ENCODE measurements around the gene SLC17A9.
A peak's percentile ranks its signal among the peaks of the same experiment; 100 is the strongest.

The SLC17A9 gene

DNA sequence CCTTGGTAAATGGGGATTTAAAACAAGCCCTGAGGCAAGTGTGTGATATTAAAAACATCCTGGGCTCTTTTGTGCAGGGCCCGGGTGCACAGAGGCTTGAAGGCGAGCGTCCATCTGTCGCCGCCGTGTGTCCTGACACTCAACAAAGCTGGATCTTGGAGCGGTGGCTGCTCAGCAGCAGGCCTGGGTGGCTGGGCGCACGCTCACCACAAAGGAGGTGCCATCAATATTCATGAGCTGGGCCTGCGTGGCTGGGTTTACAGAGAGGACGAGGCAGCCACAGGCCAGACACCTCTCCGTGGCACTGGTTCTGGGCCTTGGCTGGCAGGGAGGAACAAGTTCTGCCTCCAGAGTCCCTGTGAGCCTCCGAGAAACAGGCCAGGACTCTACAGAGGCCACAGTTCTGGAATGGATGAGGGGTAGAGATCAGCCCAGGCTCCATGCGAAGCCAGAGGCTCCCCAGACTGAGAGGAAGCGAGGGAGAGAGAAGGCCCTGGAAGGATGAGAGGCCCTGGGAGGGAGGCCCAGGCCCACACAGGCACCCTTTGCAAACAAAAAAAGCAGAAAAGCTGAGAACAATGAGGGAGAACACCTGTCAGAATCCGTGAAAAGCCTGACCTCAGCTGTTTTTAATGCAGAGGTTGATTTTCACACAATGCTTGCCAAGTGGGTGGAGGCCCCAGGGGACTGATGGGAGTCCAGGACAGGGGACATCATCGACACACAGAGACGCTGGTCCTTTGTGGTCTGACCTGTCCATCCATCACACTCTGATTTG, 32.3 kb downstream of the SLC17A9 start:
- peak; percentile 77 for DNase-seq (ENCODE audit: low spot score)

DNA sequence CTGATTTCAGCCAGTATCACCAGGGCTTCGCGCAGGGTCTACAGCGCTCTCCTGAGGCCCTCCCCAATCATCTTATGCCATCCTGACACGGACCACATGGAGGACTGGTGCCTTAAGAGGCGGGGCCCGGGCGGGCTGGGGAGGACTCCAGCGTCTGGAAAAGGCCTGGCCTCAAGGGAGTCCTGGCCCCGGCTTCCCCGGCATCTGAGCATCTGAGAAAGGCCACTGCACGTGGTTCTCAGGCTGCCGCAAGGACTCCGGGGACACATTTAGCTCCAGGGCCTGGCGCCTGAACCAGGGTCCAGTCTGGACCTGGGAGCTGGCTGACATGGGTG, 32.9 kb downstream of the SLC17A9 start:
- no peak for DNase-seq (ENCODE audit: low spot score)

DNA sequence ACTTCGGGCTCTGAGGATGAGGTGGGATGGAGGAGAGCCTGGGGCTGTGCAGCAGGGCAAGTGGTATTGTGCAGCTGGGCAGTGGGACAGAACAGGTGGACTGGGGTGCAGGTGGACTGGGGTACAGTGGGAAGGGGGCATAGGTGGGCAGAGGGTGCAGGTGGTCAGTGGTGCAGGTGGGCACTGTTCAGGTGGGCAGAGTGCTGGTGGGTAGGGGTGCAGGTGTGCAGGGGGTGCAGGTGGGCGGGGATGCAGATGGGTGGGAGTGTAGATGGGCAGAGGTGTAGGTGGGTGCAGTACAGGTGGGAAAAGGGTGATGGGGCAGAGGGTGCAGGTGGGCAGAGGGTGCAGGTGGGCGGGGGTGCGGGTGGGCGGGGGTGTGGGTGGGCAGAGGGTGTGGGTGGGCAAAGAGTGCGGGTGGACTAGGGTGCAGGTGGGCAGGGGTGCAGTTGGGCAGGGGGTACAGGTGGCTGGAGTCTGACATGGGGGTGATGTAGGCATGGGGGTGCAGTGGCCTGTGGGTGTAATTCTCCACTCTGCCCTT, 33.8 kb downstream of the SLC17A9 start:
- no peak for DNase-seq (ENCODE audit: low spot score)

DNA sequence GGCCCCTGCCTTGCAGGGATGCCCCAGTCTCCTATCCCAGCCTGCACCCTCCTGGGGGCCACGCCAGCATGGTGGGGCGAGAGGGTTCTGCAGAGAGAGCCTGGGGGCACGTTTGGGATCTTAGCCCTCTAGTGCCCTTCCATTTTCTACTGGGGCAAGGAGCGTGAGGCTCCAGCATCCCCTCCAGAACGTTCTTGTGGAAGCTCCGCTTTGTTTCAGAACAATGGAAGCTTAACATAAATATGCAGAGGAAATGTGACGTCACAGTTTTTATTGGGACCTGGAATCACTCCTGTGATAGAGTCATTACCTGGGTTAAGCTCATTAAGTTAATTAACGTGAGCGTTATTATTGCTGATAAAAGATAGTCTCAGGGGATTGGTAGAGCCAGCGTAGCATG, 34.6 kb downstream of the SLC17A9 start:
- no peak for DNase-seq (ENCODE audit: low spot score)

DNA sequence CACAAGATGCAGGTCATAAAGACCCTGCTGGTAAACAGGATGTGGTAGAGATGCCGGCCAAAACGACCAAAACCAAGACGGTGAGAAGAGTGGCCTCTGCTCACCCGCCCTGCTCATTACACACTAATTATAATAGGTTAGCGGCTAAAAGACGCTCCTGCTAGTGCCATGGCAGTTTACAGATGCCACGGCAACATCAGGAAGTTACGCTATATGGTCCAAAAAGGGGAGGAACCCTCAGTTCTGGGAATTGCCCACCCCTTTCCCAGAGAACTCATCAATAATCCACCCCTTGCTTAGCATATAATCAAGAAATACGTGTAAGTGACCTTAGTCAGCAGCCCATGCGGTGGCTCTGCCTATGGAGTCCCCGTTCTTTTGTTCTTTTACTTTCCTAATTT, 36.7 kb downstream of the SLC17A9 start:
- no peak for DNase-seq (ENCODE audit: low spot score)

DNA sequence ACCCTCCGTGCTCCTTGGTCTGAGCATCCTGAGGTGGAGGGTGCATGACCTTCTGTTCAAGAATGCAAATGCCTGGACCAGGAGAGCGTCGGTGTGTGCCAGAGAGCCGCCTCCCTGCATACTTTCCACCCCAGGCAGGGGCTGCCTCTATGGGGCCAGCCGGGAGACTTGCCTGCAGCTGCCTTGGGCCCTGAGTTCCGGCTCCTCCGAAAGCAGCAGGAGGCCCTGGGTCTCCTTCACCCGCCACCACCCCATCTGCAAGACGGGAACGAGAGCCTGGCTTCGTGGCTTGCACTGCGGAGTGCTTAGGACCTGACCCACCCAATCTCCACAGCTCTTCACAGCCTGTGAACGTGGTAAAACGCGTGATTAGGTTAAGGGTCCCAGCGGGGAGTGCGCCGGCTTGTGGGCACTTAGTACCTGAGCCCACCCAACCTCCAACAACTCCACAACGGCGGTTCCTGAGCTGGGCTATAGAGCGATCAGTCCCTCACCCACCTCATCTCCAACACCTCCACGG, 37.9 kb downstream of the SLC17A9 start:
- no peak for DNase-seq (ENCODE audit: low spot score)

DNA sequence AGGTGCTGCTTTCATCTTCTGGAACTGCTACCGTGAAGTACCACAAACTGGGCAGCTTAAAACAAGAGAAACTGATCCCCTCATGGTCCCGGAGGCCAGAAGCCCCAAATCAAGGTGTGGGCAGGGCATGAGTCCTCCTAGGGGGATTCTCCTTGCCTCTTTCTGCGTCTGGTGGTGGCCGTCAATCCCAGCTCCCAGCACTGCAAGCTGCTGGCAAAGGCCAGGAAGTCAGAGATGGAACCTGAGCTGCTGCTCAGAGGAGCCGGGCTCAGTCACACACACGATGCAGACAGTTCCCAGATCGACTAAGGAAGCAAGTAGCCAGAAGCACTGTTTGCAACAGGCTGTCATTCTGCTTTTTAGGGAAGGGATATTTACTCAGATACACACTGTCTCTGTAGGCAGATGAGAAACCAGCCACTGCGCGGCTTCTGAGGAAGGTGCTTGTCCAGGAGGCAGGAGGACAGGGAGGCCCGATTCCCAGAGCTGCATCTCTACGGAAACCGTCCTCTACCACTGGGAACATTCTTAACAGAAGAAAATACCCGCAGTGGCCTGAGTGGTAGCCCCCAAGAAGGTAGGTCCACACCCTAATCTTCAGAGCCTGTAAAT, 38.8 kb downstream of the SLC17A9 start:
- no peak for DNase-seq (ENCODE audit: low spot score)

DNA sequence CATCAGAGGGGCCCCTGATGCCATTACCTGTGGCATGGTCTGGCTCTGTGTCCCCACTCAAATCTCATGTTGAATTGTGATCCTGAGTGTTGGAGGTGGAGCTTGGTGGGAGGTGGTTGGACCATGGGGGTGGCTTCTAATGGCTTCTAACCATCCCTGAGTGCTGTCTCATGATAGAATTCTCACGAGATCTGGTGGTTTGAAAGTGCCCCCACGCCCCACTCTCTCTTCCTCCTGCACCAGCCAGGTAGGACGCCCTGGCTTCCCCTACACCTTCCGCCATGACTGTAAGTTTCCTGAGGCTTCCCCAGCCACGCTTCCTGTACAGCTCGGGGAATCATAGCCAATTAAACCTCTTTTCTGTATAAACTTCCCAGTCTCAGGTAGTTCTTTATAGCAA, 39.4 kb downstream of the SLC17A9 start:
- DNase-seq (ENCODE audit: low spot score), result no peak

DNA sequence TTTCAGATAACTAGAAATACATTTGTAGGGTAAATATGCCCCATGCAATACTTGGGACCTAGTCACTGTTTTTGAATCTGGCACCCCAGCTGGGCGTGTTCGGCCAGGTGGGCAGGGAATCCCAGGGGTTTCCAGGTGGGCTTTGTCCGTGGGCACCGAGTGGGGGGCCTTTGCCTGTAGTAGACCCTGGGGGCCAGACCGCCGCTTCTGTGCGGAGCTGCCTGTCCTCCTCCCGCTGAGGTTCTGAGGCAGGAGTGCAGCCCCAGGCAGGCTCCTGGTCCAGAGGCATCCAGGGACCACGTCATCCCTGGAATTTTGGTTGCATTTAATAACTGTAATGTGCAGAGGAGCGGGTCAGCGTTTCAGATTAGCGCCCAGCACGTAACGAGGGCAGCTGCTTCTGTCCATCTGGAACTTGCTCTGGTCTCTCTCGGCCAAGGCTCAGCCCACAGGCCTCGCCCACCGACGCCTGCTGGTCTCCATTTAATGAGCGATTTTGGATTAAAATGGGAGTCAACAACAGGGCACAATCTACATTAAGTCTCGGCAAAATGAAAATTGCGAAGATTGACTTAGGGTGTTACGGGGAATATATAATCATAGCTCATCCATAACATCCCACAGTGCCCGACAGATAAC, 41.5 kb downstream of the SLC17A9 start:
- no peak for DNase-seq (ENCODE audit: low spot score)

DNA sequence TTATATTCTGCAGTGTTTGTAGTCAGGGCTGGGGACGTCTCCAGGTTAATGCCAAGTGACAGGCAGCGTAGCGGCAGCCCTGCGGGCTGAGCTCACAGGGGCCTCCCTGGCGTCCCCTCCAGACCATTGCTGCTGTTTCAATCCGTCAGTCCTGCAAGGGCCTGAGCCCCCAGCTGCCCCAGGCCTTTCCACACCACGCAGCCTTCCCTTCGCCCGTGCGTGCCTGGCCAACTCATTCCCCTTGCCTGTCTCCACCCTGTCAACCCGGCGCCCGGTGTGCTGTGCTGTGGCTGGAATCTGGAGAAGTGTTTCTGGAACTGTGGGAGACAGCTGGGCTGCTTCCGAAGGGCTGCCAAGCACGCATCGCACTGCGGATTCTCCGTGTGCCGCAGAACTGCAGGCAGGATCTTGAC, 42.4 kb downstream of the SLC17A9 start:
- DNase-seq (ENCODE audit: low spot score), result no peak

DNA sequence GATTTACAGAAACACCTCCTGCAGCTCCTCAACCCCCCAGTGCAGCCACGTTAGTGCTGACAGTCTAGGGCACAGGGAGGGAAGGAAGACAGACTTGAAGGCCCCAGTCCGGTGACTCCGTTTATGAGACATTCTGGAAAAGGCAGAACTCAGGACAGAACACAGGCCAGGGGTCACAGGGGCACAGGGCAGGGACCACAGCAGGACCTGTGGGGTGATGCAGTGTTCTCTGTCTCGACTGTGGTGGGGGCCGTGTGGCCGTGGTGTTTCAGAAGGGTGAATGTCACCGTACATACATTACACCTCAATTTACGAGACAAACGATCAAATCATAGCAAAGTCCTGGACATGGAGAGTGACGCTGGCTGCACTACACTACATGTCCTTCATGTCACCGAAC, 43.0 kb downstream of the SLC17A9 start:
- no peak for DNase-seq (ENCODE audit: low spot score)

DNA sequence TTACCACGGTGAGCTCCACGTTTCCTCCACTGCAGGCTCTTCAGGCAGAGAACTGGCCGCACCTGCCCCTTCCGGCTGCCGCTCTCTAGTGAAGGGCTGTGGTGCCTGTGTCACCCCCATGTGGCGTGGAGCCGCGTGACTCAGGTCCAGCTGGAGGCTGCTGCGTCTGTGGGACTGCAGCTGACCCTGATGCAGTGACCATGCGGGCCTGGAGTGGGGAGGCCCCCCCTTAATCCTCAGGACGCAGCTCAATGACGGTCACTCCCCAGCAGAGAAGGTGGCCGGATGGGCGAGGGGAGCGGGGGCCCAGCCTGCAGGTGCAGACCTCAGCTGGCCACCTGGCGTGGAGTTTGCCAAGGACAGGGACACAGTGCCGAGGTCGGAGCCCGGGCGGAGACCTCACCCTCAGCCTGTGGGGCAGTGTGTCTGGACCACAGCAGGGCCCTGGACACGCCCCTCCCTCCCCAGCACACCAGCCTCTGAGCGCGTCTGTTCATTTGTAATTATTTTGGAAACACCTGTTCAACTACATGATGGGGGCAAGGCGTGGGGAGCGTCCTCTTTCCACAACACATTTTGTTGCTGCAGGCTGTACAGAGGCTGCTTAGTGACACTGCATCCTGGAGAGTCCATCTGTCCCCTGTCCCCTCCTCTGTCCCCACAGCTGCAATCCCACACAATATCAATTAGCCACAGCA, 43.5 kb downstream of the SLC17A9 start:
- no peak for DNase-seq (ENCODE audit: low spot score)

DNA sequence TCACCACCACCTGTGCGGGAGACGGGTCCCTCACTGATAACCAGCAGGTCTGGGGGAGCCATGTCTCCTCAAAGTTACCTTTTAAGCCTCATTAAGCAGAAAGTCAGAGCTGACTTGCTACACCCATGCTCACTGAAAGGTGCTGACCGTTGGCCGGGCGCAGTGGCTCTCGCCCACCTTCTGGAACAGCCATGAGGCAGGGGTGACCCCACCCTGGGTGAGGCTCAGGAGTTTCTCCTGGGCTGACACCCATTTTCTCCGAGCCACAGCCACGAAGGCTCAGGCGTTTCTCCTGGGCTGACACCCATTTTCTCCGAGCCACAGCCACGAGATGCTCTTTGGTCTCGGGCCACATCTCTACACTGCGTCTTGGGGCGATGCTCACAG, 44.1 kb downstream of the SLC17A9 start:
- DNase-seq (ENCODE audit: low spot score), result no peak

DNA sequence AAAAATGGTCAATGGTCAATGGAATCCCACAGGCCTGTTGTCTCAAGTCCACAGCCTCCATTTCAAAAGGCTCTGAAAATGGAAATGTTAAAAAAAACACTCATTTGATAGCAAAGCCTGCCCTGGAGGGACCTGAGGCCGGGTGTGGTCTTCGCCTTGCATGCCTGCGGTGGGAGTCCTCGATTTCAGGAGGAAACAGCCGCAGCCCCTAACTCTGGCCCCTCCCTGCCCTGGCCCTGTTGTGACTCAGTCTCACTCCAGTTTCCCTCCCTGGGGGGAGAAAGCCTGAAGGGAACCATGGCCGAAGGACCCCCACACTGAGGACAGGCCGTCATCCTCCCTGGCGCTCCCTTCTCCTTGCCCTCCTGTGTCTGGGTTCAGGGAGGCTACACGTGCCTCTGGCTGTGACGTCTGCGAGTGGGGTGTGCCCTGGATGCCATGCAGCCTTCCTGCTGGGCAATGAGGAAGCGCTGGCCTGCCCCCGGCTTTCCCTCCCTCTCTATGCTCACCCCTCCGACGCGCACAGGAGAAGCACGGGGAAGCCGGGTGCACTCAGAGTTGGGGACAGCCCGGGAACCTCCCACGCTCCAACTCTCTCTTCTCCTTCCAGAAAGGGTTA, 45.0 kb downstream of the SLC17A9 start:
- DNase-seq (ENCODE audit: low spot score), result no peak

DNA sequence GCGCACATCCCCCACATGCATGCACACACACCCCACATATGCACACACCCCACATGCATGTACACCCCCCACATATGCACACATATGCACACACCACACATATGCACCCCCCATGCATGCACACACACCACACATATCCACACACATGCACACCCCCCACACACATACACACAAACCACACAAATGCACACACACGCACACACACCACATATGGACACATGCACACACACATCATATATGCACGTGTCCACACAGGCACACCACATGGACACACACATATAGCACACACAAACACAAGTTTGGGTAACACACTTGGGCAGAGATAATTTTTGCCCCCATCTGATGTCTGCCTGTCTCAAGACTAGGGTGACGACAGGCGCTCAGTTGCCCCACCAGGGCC, 45.9 kb downstream of the SLC17A9 start:
- DNase-seq (ENCODE audit: low spot score), result no peak

DNA sequence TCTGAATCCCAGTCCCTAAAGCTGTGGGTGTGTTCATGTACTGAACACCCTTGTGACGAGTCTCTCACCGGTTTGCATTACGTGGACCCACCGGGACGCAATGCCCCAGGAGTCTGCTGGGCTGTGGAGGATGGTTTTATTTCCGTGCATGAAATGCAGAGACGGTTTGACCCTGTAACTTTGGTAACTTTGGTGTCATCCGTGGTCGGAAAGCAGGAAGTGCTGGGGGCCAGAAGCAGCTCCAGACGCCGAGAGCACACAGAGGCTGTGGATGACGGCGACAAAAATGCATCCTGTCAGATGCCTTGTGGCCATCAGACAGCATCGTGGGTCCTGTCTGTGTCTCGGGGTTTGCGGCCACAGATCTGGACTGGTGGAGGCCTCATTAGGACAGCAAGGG, 47.1 kb downstream of the SLC17A9 start:
- DNase-seq (ENCODE audit: low spot score), result no peak

DNA sequence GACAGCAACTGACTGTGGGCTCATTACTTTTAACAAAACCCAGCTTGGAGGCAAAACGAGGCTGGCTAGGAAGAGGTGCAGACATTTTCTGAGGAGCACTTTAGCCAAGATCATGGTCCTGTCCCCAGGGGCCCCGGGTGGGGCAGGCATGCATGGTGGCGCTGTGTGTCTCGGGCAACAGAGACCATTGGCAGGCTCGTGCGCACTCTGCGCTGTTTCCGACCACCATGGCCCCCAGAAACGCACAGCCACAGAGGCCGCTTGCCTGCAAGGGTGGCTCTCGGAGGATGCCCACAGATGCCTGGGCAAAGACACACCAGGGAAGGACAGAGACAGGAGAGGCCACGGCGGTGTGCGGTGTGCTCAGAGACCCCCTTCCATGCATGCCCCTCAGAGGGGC, 47.5 kb downstream of the SLC17A9 start:
- no peak for DNase-seq (ENCODE audit: low spot score)

DNA sequence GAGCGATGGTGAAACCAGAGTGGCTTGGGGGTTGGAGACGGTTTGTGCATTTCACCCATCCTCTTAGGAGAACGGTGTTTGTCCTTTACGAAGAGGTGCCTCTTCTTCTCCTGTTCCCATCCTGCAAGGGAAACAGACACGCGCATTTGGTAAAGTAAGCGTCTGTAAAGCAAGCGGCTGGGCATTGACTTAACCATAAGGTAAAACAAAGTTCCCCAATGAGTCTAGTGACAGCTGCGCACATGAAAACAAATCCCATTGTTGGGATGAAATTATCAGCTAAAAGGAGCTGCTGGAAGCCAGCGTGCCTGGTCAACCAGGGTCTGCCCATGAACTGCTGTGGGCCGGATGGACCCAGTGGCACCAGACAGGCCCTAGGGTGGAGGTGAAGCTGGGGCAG, 48.4 kb downstream of the SLC17A9 start:
- DNase-seq (ENCODE audit: low spot score), result no peak

DNA sequence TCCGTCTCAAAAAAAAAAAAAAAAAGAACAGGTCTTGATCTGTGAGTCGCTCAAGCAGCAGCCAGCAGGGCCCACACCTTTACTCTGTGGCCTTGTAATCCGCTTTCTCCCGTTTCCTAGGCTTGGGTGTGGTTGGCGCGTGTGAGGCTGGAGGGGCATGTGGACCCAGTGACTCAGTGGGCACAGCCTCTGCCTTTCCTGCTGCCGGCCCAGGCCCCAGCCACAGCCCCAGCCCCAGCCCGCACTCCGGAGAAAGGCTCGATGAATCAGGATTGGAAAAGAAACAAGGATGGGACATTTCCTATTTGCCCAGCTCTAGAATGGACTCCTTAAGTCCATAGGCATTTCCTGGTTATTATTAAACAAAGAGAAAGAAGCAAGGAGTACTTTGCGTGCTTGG, 50.0 kb downstream of the SLC17A9 start:
- DNase-seq (ENCODE audit: low spot score), result no peak

DNA sequence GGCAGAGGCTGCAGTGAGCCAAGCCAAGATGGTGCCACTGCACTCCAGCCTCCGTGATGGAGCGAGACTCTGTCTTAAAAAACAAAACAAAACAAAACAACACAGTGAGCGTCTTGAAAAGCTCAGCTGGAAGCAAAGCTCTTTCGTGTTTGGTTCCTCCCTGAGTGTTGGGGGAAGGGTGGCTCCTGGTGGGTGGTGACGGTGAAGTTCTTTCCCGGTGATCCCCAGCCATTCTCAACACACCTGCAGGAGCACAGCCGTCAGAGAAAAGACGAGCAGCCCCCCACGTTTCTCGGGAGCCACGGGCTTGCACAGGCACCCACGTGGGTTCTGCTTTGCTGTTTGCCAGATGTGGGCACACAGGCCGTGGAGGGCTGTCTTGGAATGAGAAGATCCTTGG, 51.0 kb downstream of the SLC17A9 start:
- DNase-seq (ENCODE audit: low spot score), result no peak

DNA sequence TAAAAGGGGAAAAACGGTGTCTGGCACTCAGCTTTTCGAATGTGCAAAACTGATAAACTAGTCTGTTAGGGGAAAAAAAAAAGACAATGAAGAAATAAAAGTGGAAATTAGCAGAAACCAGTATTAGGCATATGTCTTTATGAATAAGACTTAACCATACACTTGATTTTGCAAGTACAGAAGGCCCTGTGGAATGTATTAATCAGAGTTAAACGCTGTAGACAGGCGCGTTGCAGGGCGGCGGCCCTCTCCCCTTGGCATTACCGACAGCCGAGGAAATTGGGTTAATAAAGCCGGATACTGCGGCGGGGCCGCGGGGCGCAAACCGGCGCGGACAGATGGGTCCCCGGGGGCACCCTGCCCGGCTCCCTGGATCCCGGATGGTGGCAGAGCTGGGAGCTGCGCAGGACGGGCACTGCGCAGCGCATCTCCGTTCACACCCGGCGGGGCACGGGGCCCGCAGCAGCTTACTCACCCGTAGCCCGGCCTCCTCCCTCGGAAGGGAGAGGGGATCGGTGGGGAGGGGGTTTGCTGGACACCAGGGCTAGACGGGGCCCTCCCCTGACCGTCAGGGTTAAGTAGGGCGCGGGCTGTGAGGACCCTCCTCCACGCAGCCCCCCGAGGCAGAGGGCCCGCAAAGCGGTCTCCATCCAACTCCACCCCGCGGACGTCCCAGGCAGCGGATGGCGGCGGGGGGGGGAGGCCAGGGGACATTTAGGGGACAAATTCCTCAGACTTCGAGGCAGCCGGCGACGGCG, 52.3 kb downstream of the SLC17A9 start:
- no peak for DNase-seq (ENCODE audit: low spot score)

Data from Ammon's horn (tissue), 1 donor.